Measurements from ENCODE around the gene SYTL3.
A peak's percentile ranks its signal among the peaks of the same experiment; 100 is the strongest.
"Not testable (repeated sequence)": the region's sequence is repeated elsewhere in the genome, so short reads cannot be mapped to it uniquely, and the experiment has no call there.

Gene SYTL3, protein sequence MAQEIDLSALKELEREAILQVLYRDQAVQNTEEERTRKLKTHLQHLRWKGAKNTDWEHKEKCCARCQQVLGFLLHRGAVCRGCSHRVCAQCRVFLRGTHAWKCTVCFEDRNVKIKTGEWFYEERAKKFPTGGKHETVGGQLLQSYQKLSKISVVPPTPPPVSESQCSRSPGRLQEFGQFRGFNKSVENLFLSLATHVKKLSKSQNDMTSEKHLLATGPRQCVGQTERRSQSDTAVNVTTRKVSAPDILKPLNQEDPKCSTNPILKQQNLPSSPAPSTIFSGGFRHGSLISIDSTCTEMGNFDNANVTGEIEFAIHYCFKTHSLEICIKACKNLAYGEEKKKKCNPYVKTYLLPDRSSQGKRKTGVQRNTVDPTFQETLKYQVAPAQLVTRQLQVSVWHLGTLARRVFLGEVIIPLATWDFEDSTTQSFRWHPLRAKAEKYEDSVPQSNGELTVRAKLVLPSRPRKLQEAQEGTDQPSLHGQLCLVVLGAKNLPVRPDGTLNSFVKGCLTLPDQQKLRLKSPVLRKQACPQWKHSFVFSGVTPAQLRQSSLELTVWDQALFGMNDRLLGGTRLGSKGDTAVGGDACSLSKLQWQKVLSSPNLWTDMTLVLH

DNA sequence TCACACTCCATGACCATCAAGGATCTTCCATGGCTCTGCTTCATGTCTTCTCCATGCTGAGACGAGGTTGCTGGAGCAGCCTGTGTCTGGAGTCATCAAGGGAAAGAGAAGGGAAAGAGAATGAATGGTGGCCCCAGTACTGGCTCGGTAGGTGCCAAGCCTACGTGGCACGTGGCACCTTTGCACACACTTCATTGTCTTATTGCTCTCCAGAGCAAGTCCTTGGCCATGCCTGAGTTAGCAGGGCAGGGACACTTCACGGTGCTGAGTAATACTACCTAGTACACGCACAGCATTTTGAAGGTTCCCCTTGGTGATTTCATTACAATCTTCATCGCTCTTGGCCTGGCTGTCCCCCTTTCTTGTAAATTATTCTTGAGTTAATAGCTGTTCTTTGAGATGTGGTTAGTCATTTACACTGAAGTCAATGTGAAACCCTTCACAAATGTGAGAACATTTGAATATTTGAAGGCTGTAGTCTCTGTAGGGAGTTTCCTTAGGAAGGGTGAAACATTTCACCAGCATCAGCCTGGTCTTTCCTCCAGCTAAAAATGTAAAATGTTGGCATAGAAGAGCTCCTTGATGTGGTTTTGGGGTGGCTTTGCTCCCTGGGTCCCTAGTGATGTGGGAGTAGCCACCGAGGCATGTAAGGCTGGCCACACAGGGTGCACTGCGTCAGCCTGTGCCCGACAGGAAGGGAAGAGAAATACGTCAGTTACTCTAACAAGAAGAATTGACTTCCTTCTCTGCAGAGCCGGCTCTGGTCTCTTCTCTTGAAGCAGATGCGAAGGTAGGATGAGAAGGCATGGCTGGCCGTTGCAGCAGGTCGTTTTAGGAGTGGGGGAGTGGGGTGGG is at the start of gene SYTL3:
SYTL3 (plus strand) TSS at position 766 of the 855 bp plus-strand sequence. CDS start 13,215 bp downstream, outside the sequence.
- Histone ChIP-seq H3K27me3 (ENCODE audit: low read depth) (no peaks in the 10 kb centered on the region), H3K4me3 (no peak within 1 kb of the TSS), H3K9me3 (no peaks in the 10 kb centered on the region), H3K4me1 (peaks cover 5% of the 10 kb centered on the region), H3K36me3 (replicated peaks) (no peaks in the 10 kb centered on the region)
- no peak for DNase-seq (ENCODE audit: low spot score in 2 of 2)
- in situ Hi-C loops (cut with MboI; ENCODE audit: low sequenced_read_pairs), result no loop called here

DNA sequence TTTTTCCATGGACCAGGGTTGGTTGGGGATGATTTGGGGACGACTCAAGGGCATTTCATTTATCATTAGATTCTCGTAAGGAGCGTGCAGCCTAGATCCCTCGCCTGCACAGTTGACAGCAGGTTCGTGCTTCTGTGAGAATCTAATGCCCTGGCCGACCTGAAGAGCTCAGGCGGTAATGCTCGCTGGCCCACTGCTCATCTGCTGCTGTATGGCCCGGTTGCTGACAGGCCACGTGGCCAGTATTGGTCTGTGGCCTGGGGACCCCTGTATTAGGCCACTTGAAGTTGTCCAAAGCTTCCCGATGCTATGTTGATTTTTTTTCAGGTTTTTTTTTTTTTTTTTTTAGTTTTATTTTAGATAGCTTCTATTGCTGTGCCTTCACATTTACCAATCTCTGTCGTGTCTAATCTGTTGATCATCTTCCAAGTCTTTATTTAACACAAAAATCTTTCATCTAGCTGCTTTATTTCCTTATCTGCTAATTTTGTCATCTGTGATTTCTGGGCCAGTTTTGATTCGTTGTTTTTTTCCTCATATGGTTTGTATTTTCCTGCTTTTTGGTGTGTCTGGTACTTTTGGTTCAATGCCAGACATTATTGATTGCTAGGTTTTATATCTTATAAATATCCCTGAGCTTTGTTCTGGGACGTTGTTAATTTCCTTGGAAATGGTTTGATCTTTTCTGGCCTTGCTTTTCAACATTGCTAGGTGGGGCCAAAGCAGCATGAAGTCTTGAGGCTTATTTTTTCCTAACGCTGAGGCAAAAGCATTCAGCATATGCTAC is 46.4 kb upstream of the SYTL3 start:
- DNase-seq (ENCODE audit: low spot score in 2 of 2), result no peak
- no peaks in the 10 kb centered on the region for H3K9me3 ChIP-seq
- no peaks in the 10 kb centered on the region for H3K27me3 ChIP-seq (ENCODE audit: low read depth)
- no peaks in the 10 kb centered on the region for H3K4me1 ChIP-seq
- in situ Hi-C loops (cut with MboI; ENCODE audit: low sequenced_read_pairs), result loop anchor here (25.0 kb wide), 1 partner anchor 391 kb away; no protein-coding TSS in a partner anchor
- H3K36me3 ChIP-seq (replicated peaks), result peaks cover 33% of the 10 kb centered on the region
- H3K4me3 ChIP-seq, result no peak overlapping the region

DNA sequence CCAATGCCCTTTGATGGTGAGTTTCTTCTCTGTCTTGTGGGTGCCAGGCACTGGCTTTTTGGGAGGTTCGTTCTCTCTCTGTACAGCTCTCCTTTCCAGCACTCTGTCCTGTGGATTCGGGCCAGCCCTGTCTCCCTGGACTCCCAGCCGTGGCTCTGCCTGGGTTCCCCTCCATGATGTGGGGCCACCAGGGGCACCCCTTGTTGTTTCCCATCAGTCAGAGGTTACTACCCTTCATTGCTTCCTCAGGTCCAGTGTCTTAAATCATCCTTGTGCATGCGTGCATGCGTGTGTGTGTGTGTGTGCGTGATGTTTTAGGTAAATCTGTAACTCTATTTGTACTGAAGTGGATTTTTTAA is 45.8 kb upstream of the SYTL3 start:
- in situ Hi-C loops (cut with MboI; ENCODE audit: low sequenced_read_pairs), result loop anchor here (25.0 kb wide), 1 partner anchor 392 kb away; no protein-coding TSS in a partner anchor
- Histone ChIP-seq H3K9me3 (no peaks in the 10 kb centered on the region), H3K4me1 (no peaks in the 10 kb centered on the region), H3K36me3 (replicated peaks) (peaks cover 31% of the 10 kb centered on the region), H3K4me3 (no peak overlapping the region), H3K27me3 (ENCODE audit: low read depth) (no peaks in the 10 kb centered on the region)
- DNase-seq (ENCODE audit: low spot score in 2 of 2), result no peak

DNA sequence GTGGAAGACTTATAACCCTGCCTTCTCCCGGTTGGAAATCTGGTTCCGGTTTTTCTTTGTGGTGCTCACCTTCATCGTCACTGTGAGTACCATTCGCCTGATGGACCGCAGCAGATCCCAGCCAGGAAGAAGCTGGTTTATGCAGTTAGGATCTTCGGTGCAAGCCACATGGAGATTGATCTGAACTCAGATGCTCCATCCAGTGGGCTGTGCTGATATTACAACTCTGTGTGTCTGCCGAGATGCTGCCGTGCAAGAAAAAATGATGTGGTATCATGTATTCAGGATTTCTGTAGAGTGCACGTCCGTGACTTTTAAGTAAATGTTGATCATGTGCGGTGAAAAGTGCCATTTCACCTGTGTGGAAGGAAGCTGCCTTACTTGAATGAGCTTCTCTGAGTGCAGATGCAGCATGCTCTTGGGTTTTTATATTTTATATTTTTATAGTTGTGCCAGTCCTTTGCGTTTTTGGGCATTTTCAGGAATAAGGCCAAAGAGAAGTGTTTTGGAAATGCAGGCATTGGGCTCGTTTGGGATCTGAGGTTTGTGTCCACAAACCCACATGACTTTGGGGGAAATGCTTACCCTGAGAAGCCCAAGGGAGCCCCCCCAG is 44.5 kb upstream of the SYTL3 start:
- Histone ChIP-seq H3K4me3 (no peak overlapping the region), H3K4me1 (no peaks in the 10 kb centered on the region), H3K9me3 (no peaks in the 10 kb centered on the region), H3K36me3 (replicated peaks) (peaks cover 43% of the 10 kb centered on the region), H3K27me3 (ENCODE audit: low read depth) (no peaks in the 10 kb centered on the region)
- in situ Hi-C loops (cut with MboI; ENCODE audit: low sequenced_read_pairs), result loop anchor here (25.0 kb wide), 1 partner anchor 393 kb away; no protein-coding TSS in a partner anchor
- DNase-seq (ENCODE audit: low spot score in 2 of 2), result peak; percentile 53 to 79

DNA sequence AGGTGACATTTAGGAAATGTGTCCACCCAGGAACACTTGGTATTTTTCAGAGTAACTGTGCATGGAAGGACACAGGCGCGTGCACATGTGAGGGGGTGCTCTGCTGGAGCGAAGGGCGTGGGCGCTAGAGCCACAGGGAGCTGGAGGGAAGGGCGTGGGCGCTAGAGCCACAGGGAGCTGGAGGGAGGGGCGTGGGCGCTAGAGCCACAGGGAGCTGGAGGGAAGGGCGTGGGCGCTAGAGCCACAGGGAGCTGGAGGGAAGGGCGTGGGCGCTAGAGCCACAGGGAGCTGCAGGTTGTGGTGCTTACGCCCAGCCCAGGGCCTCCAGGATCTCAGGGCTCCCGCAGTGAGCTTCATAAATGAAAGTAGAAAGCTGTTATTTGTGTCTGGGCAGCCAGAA is 43.8 kb upstream of the SYTL3 start:
- not testable (repeated sequence) for H3K4me1 ChIP-seq; H3K4me3 ChIP-seq; H3K9me3 ChIP-seq; DNase-seq (ENCODE audit: low spot score in 2 of 2); H3K27me3 ChIP-seq (ENCODE audit: low read depth)
- in situ Hi-C loops (cut with MboI; ENCODE audit: low sequenced_read_pairs), result loop anchor here (25.0 kb wide), 1 partner anchor 394 kb away; no protein-coding TSS in a partner anchor
- H3K36me3 ChIP-seq (replicated peaks), result peaks cover 45% of the 10 kb centered on the region

DNA sequence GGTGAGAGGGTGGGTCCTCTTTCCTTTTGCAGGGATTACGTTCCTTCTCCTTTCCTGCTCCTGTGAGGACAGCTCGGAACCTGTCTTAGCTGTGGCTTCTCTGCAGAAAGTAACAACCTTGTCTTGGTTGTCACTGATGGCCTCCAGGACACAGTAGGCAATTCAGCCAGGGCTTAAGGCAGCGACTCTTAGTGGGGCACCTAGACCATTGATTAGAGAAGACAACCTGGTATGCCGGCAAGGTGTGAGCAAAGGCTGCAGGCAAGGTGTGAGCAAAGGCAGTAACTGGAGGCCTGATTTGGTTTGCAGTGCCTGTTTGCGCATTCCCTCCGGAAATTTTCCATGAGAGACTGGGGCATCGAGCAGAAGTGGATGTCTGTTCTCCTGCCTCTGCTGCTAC is 42.9 kb upstream of the SYTL3 start:
- Histone ChIP-seq H3K9me3 (no peaks in the 10 kb centered on the region), H3K36me3 (replicated peaks) (peaks cover 46% of the 10 kb centered on the region)
- in situ Hi-C loops (cut with MboI; ENCODE audit: low sequenced_read_pairs), result loop anchor here (25.0 kb wide), 1 partner anchor 395 kb away; no protein-coding TSS in a partner anchor

DNA sequence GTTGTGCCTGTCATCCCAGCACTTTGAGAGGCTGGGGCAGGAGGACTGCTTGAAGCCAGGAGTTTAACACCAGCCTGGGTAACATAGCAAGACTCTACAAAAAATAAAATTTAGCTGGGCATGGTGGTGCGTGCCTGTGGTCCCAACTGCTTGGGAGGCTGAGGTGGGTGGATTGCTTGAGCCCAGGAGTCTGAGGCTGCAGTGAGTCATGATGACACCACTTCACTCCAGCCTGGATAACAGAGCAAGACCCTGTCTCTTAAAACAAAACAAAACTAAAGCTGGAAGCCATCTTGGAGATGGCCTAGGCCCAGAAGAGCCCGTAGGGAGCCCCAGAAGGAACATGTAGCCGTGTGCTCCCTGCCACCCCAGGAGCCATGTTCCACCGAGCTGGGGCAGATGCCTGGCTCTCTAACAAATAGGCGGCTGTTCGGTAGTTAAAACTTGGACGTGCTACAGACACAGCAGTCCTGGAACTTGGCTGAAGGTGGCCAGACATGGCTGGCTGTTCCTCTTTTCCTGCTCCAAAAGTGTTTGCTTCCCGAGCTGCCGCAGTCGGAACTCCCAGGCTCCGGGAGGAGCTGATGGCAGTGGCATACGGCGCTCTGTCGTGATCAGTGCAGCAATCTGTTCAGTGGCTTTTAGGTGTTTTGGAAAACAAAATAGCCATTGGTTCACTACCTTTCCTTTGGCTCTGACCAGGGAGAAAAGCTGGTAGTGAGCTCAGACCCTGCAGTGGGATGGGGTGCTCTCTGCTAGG is 42.3 kb upstream of the SYTL3 start:
- H3K27me3 ChIP-seq (ENCODE audit: low read depth), result no peaks in the 10 kb centered on the region
- H3K4me3 ChIP-seq, result no peak overlapping the region
- H3K4me1 ChIP-seq, result no peaks in the 10 kb centered on the region
- in situ Hi-C loops (cut with MboI; ENCODE audit: low sequenced_read_pairs), result loop anchor here (25.0 kb wide), 1 partner anchor 395 kb away; no protein-coding TSS in a partner anchor
- no peaks in the 10 kb centered on the region for H3K9me3 ChIP-seq
- DNase-seq (ENCODE audit: low spot score in 2 of 2), result no peak
- peaks cover 44% of the 10 kb centered on the region for H3K36me3 ChIP-seq (replicated peaks)

More for the DNA sequence above, 42.9 kb upstream of the SYTL3 start:
- H3K4me1 ChIP-seq, result no peaks in the 10 kb centered on the region
- DNase-seq (ENCODE audit: low spot score in 2 of 2), result no peak
- H3K4me3 ChIP-seq, result no peak overlapping the region
- no peaks in the 10 kb centered on the region for H3K27me3 ChIP-seq (ENCODE audit: low read depth)

DNA sequence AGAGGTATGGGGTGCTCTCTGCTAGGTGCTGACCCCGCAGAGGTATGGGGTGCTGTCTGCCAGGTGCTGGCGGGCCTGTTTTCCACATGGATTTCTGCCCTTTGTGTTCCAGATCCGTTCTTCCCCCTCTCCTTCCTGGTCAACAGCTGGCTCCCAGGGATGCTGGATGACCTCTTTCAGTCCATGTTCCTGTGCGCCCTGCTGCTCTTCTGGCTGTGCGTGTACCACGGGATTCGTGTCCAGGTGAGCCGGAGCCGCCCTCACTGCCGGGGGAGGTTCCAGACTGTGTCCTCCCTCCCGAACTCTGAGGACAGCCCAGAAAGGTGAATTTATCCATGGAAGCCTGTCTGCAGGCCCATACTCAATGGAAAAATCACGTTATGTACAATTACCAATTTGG is 41.6 kb upstream of the SYTL3 start:
- Histone ChIP-seq H3K36me3 (replicated peaks) (peaks cover 49% of the 10 kb centered on the region), H3K27me3 (ENCODE audit: low read depth) (no peaks in the 10 kb centered on the region), H3K4me1 (no peaks in the 10 kb centered on the region), H3K4me3 (no peak overlapping the region), H3K9me3 (no peaks in the 10 kb centered on the region)
- in situ Hi-C loops (cut with MboI; ENCODE audit: low sequenced_read_pairs), result loop anchor here (25.0 kb wide), 1 partner anchor 396 kb away; no protein-coding TSS in a partner anchor
- no peak for DNase-seq (ENCODE audit: low spot score in 2 of 2)

DNA sequence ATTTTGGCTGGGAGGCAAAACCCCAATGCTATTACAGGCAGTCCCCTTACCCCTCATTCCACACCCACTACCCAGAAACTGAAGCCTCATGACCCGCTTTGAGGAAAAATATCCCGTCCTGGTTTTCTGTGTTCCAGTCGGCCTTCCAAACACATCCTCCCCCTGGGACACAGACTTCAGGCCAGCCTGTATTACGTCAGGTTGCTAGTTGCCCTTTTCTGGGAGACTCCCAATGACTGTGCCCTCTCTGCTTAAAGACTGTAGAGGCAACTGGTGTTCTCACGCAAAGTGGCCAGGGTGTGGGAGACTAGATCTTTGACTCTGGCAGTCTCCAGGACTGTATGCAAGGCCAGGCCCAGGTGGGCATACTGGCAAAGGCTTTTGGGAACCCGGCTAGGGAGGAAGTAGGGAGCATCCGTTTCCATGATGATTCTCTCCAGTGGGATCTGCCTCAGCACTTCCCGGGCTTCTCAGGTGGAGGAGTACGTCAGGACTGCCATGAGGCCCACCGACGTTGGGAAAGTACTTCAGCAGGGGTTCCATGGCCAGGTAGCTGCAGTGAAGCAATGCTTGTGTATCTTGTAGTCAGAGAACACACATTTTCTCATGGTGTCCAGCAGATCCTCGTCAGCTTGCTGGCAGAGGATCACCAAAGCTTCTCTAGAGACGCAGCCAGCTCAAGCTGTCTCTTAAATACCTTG is 40.2 kb upstream of the SYTL3 start:
- Histone ChIP-seq H3K27me3 (ENCODE audit: low read depth) (no peaks in the 10 kb centered on the region), H3K4me3 (no peak overlapping the region), H3K36me3 (replicated peaks) (peaks cover 59% of the 10 kb centered on the region), H3K9me3 (no peaks in the 10 kb centered on the region), H3K4me1 (no peaks in the 10 kb centered on the region)
- in situ Hi-C loops (cut with MboI; ENCODE audit: low sequenced_read_pairs), result loop anchor here (25.0 kb wide), 1 partner anchor 397 kb away; no protein-coding TSS in a partner anchor
- DNase-seq (ENCODE audit: low spot score in 2 of 2), result no peak

DNA sequence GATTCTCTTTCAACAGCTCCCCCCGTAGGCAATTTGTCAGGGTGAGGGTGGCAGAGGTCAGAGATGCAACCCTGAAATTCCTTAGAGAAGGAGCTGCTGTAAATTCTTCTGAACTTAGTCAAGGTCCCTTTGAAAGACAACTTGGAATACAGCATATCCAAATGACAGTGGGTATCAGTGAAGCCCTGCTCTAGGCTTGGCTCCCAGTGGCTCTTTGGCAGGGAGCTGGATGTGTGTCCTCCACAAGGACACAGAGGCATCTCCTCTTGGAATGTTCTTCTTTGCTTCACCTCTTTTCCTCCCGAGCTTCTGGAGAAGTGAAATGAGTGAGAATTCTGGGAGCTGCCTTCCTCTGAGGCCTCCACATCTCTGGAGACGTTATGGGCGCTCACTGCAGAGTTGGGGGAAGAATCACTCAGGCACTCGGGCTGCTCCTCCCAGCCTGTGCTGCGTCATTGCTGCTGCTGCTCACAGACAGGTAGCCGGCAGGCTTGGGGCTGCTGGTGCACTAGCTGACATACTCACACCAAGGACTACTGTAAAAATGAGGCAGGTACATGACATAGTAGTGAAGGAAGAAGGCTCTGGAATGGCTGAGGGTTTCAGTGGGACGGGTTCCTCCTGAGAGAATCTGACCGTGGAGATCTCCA is 39.4 kb upstream of the SYTL3 start:
- in situ Hi-C loops (cut with MboI; ENCODE audit: low sequenced_read_pairs), result loop anchor here (25.0 kb wide), 1 partner anchor 398 kb away; no protein-coding TSS in a partner anchor
- Histone ChIP-seq H3K9me3 (no peaks in the 10 kb centered on the region), H3K4me1 (no peaks in the 10 kb centered on the region), H3K4me3 (no peak overlapping the region), H3K27me3 (ENCODE audit: low read depth) (no peaks in the 10 kb centered on the region), H3K36me3 (replicated peaks) (peaks cover 62% of the 10 kb centered on the region)
- DNase-seq (ENCODE audit: low spot score in 2 of 2), result no peak

DNA sequence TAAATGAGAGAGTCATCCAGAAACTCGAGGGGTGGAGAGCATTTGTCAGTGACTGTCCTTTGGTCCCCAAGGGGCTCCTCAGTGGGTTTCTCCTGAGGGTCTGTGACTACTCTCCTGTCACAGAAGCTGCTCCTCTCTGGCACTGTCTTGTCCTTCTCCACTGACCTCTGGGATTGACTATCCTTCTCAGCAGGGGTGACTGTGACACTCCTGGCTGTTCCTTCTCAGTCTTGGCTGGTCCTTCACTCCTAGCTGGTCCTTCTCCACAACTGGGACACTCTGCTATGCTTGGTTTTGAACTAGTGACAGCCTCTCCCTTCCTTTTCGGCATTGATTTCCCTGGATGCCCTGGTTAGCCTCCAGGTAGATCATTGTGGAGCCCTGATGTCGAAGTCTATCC is 38.8 kb upstream of the SYTL3 start:
- DNase-seq (ENCODE audit: low spot score in 2 of 2), result no peak
- peaks cover 61% of the 10 kb centered on the region for H3K36me3 ChIP-seq (replicated peaks)
- no peaks in the 10 kb centered on the region for H3K9me3 ChIP-seq
- H3K4me1 ChIP-seq, result no peaks in the 10 kb centered on the region
- no peaks in the 10 kb centered on the region for H3K27me3 ChIP-seq (ENCODE audit: low read depth)
- in situ Hi-C loops (cut with MboI; ENCODE audit: low sequenced_read_pairs), result loop anchor here (25.0 kb wide), 1 partner anchor 399 kb away; no protein-coding TSS in a partner anchor
- H3K4me3 ChIP-seq, result no peak overlapping the region
